Stimulated activated CD4-positive, alpha-beta T cell treated with anti-CD3 and anti-CD28 coated beads, Interleukin-2, amount 100 ng/mL, for 48 hours (primary cell): ENCODE results near the gene FBXO7.
"Not testable (repeated sequence)": the region's sequence is repeated elsewhere in the genome, so short reads cannot be mapped to it uniquely, and the experiment has no call there.

Source experiments
- DNase-seq, 2 donors: peaks; one replicate each; pipeline ENCODE4 v3.0.0-alpha.2; 2020

FBXO7 gene

GRCh38 chr22:32474635-32475467 lies at the start of gene FBXO7:
Gene FBXO7, plus strand, starts transcription at chr22:32474811. Its CDS starts 192 bp downstream, at chr22:32475003.
- peak; percentile 77 to 82 for DNase-seq

- DNase-seq, result no peak
These were observed 47.7 kb upstream of the FBXO7 start for GRCh38 chr22:32426881-32427280.

DNA sequence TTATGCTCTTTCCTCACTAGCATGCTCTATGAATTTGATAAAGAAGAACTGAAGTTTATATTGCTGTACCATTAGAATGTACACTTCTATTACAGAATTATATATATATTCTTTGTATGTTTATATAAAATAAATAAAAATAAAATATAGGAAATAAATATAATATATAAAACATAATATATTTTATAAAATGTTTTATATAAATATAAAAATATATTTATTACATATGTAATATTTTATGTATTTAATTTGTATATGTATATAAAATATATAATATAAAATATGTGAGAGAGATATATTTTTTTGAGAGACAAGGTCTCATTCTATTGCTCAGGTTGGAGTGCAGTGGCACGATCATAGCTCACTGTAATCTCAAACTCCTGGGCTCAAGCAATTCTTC lies 44.3 kb upstream of the FBXO7 start:
- DNase-seq, result no peak

DNA sequence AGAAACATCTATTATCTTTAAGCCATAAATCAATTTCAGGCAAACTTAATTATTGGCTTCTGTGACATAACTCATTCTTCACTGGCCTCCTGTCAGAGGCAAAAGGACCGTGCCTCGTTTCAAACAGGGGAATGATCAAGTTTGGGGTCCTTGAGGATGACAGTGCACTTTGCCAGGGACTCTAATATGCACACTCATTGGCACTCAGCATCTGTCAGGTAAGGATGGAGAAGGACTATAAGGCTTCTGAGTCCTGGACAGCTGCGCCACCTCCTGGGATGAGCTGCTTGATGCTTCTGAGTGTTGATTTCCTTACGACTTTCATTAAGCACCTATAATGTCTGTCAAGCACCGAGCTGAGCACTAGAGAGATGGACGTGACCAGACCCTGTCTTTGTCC lies 30.5 kb upstream of the FBXO7 start:
- DNase-seq, result no peak

DNA sequence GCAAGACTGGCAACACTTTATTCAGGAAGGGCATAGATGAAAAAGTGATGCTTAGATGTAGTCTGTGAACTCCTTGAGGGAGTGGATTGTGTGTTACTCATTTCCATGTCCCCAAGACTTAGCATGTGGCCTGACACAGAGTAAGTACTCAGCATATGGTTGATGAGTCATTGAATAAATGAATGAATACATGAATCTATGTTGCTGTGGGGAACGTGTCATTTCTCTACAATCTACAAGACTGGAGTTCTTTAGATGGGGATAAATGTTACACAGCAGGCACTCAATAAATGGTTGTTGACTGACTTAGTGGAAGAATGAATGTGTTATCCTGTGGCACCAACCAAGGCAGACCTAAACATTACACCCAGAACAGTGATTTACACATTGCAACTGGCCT lies 28.3 kb upstream of the FBXO7 start:
- no peak for DNase-seq

GRCh38 chr22:32448980-32449379 lies 25.6 kb upstream of the FBXO7 start:
- no peak for DNase-seq

DNA sequence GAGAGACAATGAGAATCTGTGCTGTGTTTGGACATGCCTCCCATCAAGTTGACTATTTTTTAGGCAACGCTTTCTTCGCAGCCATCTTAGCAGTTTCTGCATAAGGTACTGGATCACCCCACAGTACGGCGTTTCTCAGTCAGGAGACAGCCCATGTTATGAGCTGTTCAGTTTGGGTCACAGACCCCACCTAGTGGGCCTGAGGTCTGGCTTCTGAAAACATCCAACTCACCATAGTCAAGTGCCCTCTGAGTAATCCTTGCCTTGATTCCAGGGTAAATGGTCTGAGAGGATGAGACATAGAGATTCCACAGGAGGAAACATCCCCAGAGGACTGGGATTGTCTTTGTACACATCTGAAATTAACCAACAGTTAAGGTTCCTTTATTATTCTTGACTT lies 17.6 kb upstream of the FBXO7 start:
- no peak for DNase-seq

- DNase-seq, result no peak
These were observed 12.2 kb upstream of the FBXO7 start for GRCh38 chr22:32462452-32462851.

DNA sequence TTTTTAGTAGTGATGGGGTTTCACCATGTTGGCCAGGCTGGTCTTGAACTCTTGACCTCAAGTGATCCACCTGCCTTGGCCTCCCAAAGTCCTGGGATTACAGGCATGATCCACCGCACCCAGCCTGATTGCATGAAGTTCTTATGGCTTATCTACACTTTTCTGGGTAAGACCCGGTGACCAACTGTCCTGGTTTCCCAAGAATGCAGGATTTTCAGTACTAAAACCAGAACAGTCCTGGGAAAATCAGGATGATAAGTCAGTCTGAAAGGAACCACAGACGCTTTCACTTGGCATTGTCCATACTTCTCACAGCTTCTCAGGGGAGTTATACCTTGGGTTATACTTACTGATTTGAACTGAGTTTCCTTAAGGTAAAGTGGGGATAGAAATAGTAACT lies 8.9 kb upstream of the FBXO7 start:
- no peak for DNase-seq

DNA sequence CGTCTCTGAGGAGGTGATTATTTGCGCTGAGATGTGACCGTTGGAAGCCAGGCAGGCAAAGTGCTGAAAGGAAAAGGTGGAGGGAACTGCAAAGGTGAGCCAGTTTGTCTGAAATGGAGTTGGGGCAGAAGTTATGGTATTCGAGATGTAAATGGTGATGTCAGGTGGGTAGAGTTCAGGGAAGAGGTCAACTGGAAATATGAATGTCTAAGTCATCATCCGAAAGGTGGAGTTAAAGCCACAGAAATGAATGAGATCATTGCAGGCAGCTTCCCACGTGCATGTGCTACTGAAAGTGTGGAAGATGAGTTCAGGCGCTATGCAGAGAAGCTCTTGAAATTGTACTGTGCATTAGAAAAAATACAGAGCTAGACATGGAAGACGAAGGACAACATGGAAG lies 8.1 kb upstream of the FBXO7 start:
- no peak for DNase-seq

GRCh38 chr22:32469799-32470212 lies 4.8 kb upstream of the FBXO7 start:
- DNase-seq, result no peak

- DNase-seq, result peak; percentile 25 to 28
These were observed 1.1 kb upstream of the FBXO7 start for GRCh38 chr22:32473388-32473952.

GRCh38 chr22:32475468-32476010 lies 928 bp downstream of the FBXO7 start:
- peak; percentile 18 to 25 for DNase-seq

DNA sequence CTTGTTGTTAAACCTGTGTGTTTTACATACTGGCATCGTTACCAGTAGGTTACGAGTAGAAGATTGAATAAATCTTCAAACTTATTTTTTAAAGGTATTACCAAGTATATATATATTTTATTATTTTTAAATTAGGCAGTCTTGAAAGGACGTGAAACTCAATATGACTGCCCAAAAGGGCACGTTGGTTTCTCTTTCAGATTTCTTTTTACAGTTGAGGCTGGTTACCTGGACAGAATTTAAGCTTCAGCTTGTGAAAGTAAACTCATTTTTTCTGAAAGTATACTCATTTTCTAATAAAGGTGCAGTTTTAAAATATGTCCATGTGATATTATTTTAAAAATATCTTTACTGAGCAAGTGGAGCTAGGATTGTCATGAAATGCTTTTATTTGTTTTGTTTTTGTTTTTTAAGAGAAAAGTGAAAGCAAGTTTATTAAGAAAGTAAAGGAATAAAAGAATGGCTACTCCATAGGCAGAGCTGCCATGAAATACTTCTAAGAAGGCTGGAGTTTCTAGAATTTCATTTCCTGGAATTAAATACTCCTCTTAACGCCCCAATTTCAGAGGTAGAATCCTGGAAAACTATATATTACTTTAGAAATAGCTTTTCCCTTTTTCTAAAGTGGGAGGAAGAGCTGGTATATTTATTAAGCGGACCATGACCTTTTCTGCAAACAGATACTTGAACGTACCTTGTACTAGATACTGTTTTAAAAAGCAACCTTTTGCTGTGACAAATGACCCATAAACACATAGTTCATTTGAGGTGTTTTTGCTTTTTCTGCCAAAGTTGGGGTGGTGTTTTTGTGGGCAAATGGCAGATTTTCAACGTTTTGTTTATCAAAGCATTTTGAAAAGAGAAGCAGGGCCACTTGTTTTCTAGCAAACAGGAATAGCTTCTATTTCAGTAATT lies 1.9 kb downstream of the FBXO7 start:
- no peak for DNase-seq

DNA sequence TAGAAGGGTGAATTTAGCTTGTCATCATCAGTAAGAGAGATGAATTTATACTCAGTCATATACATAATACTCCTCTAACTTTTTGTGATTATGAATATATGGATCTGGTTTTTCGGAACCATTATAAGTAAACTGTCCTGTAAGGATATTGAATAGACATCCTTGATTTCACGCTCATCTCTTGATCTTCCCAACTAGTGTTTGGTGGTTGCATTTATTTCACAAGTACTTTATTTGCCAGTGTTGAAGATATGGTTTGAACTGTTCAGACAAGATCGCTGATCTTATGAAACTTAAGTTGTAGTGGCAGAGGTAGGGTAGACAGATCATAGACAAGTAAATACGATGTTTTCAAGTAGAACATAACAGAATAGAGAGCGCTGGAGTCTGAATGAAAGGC lies 3.0 kb downstream of the FBXO7 start:
- DNase-seq, result no peak

DNA sequence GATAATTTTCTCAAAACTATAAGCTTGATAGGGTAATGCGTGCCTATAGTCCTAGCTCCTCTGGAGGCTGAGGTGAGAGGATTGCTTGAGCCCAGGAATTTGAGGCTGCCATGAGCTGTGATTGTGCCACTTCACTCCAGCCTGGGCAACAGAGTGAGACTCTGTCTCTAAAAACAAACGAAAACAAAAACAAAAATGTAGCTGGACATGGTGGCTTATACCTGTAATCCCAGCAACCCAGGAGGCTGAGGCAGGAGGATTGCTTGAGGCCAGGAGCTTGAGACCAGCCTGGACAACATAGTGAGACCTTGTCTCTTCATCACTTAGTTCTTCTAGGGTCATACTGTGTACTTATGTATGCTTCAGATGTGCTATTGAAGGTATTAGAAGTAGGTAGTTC lies 3.9 kb downstream of the FBXO7 start:
- DNase-seq, result not testable (repeated sequence)

DNA sequence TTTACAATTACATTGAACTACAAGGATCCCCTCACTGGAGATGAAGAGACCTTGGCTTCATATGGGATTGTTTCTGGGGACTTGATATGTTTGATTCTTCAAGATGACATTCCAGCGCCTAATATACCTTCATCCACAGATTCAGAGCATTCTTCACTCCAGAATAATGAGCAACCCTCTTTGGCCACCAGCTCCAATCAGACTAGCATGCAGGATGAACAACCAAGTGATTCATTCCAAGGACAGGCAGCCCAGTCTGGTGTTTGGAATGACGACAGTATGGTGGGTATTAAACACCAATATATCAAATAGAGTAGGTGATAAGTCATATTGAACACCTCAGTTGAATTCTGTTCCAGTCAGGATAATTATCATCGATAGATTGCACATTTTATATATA lies 4.4 kb downstream of the FBXO7 start:
- DNase-seq, result no peak

- peak in 1 of 2 donors; percentile 13 for DNase-seq
These were observed 5.6 kb downstream of the FBXO7 start for GRCh38 chr22:32480238-32480637.

GRCh38 chr22:32482708-32483107 lies 8.1 kb downstream of the FBXO7 start:
- peak; percentile 10 to 11 for DNase-seq

GRCh38 chr22:32486656-32487390 lies 12.2 kb downstream of the FBXO7 start:
- no peak for DNase-seq

- no peak for DNase-seq
These were observed 12.8 kb downstream of the FBXO7 start for GRCh38 chr22:32487461-32487860.

DNA sequence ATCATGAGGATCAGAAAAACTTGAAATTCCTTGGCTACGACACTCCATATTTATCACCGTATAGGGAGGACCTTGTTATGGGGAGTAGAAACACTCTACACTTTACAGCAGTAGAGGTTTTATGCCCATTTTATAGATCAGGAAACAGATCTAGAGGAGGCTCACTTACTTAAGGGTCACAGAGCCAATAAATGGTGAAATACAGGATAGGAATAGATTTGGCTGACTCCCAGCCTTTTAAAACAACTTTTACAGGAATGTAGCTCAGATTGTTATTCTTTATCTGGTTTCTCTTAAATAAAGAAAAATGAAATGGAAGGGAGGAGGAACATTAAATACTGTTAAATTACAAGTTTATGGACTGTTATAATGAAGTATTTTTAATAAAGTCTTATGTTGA lies 14.8 kb downstream of the FBXO7 start:
- DNase-seq, result no peak

DNA sequence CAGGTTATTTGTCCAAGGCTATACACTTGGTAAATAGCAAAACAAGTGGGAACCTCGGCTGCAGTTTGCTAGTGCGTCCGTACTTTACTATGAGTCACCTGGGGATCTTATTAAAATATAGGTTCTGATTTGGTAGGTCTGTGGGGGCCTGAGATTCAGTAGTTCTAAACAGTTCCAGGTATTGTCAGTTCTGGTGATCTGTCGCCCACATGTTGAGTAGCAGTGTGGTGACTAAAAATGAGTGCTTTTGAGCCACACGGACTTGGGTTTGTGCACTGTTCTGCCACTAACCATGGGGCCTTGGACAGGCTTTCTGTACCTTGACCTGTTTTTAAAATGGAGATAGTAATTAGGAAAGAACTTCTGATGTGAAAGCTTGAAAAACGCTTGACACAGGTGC lies 15.7 kb downstream of the FBXO7 start:
- no peak for DNase-seq
